Ascending aorta (tissue), 2 donors: ENCODE results near the gene KASH5. TPM values are rescaled to one million over a fixed set of nuclear protein-coding genes. Genes with fewer than 3 reads are reported as not detected.

Experiments used
- DNase-seq, 2 donors: peaks; one replicate each; pipeline ENCODE4 v3.0.0-alpha.2; 2019; ENCODE audit warnings: low spot score in 2 of 2
- H3K27ac ChIP-seq, 2 donors: fragments of 200-600 bp; sonication (generic); one replicate each; pipeline ENCODE4 v1.5.1; 2016 to 2017; ENCODE audit warnings: mild to moderate bottlenecking in 1 of 2
- H3K27me3 ChIP-seq: fragments of 200-600 bp; sonication (generic); one replicate; pipeline ENCODE4 v1.5.1; 2017
- H3K36me3 ChIP-seq, 2 donors: fragments of 200-600 bp; sonication (generic); one replicate each; pipeline ENCODE4 v1.5.1; 2016
- H3K4me1 ChIP-seq, 2 donors: fragments of 200-600 bp; sonication (generic); one replicate each; pipeline ENCODE4 v1.5.1; 2016 to 2017; ENCODE audit warnings: mild to moderate bottlenecking in 1 of 2
- H3K4me3 ChIP-seq, 2 donors: fragments of 200-600 bp; sonication (generic); one replicate each; pipeline ENCODE4 v1.5.1; 2016 to 2017; ENCODE audit warnings: mild to moderate bottlenecking in 1 of 2
- H3K9me3 ChIP-seq, 2 donors: fragments of 200-600 bp; sonication (generic); one replicate each; pipeline ENCODE4 v1.5.1; 2016
- intact Hi-C: fragments of 100-400 bp; cut with DNase I; formaldehyde crosslinking; loops from one replicate; pipeline ENCODE4 v1.15.1; 2023
- total RNA-seq: library from RNA; depleted of rRNA; stranded (reverse); fragments of >200 nt; gene quantifications from one replicate; pipeline ENCODE4 v1.1.0, GENCODE V29; 2016
- TF ChIP-seq, protein P1 (sequence below), 3 experiments: fragments of 200-600 bp in 2 of 3; fragments of 450-650 bp in 1 of 3; sonication (generic) in 2 of 3; IDR thresholded peaks; one replicate each; pipeline ENCODE4 v1.5.1; 2016 to 2019; ENCODE audit warnings: antibody characterized with exemption in 3 of 3, mild to moderate bottlenecking in 1 of 3, moderate library complexity in 1 of 3

The KASH5 gene
- total RNA-seq, 1 donor from 2014 or later = not detected

- Histone ChIP-seq H3K9me3 (no peaks in the 10 kb centered on the region), H3K4me3 (no peak overlapping the region), H3K36me3 (peaks cover 28 to 34% of the 10 kb centered on the region in 2 donors), H3K27ac (peak overlapping the region; percentile 85 to 86), H3K4me1 (peaks cover 6 to 14% of the 10 kb centered on the region in 2 donors), H3K27me3 (no peaks in the 10 kb centered on the region)
- intact Hi-C loops = no loop called here
- TF ChIP-seq, protein P1, sequence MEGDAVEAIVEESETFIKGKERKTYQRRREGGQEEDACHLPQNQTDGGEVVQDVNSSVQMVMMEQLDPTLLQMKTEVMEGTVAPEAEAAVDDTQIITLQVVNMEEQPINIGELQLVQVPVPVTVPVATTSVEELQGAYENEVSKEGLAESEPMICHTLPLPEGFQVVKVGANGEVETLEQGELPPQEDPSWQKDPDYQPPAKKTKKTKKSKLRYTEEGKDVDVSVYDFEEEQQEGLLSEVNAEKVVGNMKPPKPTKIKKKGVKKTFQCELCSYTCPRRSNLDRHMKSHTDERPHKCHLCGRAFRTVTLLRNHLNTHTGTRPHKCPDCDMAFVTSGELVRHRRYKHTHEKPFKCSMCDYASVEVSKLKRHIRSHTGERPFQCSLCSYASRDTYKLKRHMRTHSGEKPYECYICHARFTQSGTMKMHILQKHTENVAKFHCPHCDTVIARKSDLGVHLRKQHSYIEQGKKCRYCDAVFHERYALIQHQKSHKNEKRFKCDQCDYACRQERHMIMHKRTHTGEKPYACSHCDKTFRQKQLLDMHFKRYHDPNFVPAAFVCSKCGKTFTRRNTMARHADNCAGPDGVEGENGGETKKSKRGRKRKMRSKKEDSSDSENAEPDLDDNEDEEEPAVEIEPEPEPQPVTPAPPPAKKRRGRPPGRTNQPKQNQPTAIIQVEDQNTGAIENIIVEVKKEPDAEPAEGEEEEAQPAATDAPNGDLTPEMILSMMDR (IDR thresholded peaks at IDR 0.05) = no peak
- DNase-seq = peak in 1 of 2 donors; percentile 40
These were observed 47.0 kb upstream of the KASH5 start for GRCh38 chr19:49340865-49341718.

DNA sequence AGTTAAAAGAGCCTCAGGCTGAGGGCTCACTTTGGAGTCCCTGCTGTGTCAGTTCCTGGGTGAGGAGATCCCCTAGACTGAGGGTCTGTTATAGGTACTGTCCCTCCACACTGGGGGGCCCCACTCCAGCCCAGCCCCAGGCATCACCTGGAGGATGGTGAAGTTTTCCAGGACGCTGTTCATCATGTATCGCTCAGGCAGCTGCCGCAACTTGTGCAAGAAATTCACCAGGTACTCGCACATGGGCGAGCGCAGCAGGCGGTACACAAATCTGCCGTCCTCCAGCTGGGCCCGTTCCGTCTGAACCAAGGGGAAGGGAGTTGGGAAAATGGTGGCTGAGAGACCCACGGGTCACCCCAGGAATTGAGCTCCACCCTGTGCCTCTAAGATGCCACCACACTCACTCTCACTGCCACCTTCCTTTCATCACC is 45.7 kb upstream of the KASH5 start:
- Histone ChIP-seq H3K27me3 (no peaks in the 10 kb centered on the region), H3K4me1 (peaks cover 6 to 14% of the 10 kb centered on the region in 2 donors), H3K4me3 (no peak overlapping the region), H3K27ac (no peak overlapping the region), H3K9me3 (no peaks in the 10 kb centered on the region), H3K36me3 (peaks cover 40 to 47% of the 10 kb centered on the region in 2 donors)
- intact Hi-C loops = no loop called here
- DNase-seq = peak in 1 of 2 donors; percentile 49
- TF ChIP-seq, protein P1 (IDR thresholded peaks at IDR 0.05) = no peak

GRCh38 chr19:49343123-49343522 is 44.9 kb upstream of the KASH5 start:
- H3K27ac ChIP-seq = no peak overlapping the region
- intact Hi-C loops = no loop called here
- DNase-seq = no peak
- H3K36me3 ChIP-seq = peaks cover 41 to 52% of the 10 kb centered on the region in 2 donors
- TF ChIP-seq, protein P1 (IDR thresholded peaks at IDR 0.05) = no peak
- H3K27me3 ChIP-seq = no peaks in the 10 kb centered on the region
- H3K4me3 ChIP-seq = no peak overlapping the region
- peaks cover 6 to 13% of the 10 kb centered on the region in 2 donors for H3K4me1 ChIP-seq
- H3K9me3 ChIP-seq = no peaks in the 10 kb centered on the region

GRCh38 chr19:49344505-49345423 is 43.3 kb upstream of the KASH5 start:
- Histone ChIP-seq H3K9me3 (no peaks in the 10 kb centered on the region), H3K36me3 (peaks cover 47 to 68% of the 10 kb centered on the region in 2 donors), H3K4me1 (peaks cover 3 to 5% of the 10 kb centered on the region in 2 donors), H3K27ac (no peak overlapping the region), H3K4me3 (no peak overlapping the region), H3K27me3 (no peaks in the 10 kb centered on the region)
- no peak for DNase-seq
- intact Hi-C loops = no loop called here
- TF ChIP-seq, protein P1 (IDR thresholded peaks at IDR 0.05) = no peak

DNA sequence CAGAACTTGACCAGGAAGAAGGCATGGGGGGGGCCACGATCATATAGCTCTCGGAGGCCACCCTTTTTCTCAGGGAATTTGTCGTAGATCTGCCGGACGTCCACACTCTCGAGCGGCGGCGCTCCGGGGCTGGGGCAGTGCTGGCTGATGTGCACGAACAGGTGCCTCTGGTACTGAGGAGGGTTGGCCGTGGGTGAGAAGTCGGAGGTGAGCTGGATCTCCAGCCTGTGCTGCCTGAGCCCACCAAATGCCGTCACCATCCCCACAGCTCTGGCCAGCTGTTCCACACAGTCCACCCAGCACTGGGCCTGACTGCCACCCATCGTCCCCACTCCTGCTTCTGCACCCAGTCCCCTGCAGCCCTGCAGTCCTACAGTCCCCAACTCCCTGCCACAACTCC is 40.9 kb upstream of the KASH5 start:
- DNase-seq = no peak
- peaks cover 52 to 85% of the 10 kb centered on the region in 2 donors for H3K36me3 ChIP-seq
- no peaks in the 10 kb centered on the region for H3K4me1 ChIP-seq
- intact Hi-C loops = no loop called here
- TF ChIP-seq, protein P1 (IDR thresholded peaks at IDR 0.05) = no peak
- H3K27ac ChIP-seq = no peak overlapping the region
- no peak overlapping the region for H3K4me3 ChIP-seq
- H3K27me3 ChIP-seq = no peaks in the 10 kb centered on the region
- H3K9me3 ChIP-seq = no peaks in the 10 kb centered on the region
